ENCODE results near the gene ERFE. TPM values are rescaled to one million over a fixed set of nuclear protein-coding genes. Genes with fewer than 3 reads are reported as not detected.
A peak's percentile ranks its signal among the peaks of the same experiment; 100 is the strongest.

The ERFE gene
- total and polyA plus RNA-seq, 2 of the 13 experiments (the other 11 are each of a cell fraction or from before 2014, with no cell fraction given): 0.09 TPM; not detected in 1

GRCh38 chr2:238203094-238203972, 44.6 kb downstream of the ERFE start, which contains the start of gene ILKAP (continued):
- TF ChIP-seq TFDP2 (CRISPR knock-in tag; IDR thresholded peaks at IDR 0.05): peak; percentile 88
- TF ChIP-seq SKI (IDR thresholded peaks at IDR 0.05; ENCODE audit: partially characterized antibody): peak; percentile 60
- peak; percentile 74; the same call in 1 of the 2 replicates for TF ChIP-seq SALL2 (CRISPR knock-in tag; IDR thresholded peaks at IDR 0.05)
- TF ChIP-seq FOXP1 (IDR thresholded peaks at IDR 0.05): no peak
- no peak for TF ChIP-seq FOXP1 (CRISPR knock-in tag; IDR thresholded peaks at IDR 0.05)
- TF ChIP-seq MXD3 (CRISPR knock-in tag; IDR thresholded peaks at IDR 0.05): 0 out of 2 replicates have a peak, but pooled peaks have one; percentile 15
- 0 out of 2 replicates have a peak, but pooled peaks have one; percentile 33 for TF ChIP-seq TFE3 (CRISPR knock-in tag; IDR thresholded peaks at IDR 0.05)
- TF ChIP-seq RORA (CRISPR knock-in tag; IDR thresholded peaks at IDR 0.05): no peak
- peak; percentile 75; the same call in 1 of the 2 replicates for TF ChIP-seq REPIN1 (CRISPR knock-in tag; IDR thresholded peaks at IDR 0.05; ENCODE audit: borderline replicate concordance, low read depth)
- TF ChIP-seq FOXK1 (CRISPR knock-in tag; IDR thresholded peaks at IDR 0.05; ENCODE audit: borderline replicate concordance, low read depth): no peak
- TF ChIP-seq ZMYM4 (CRISPR knock-in tag; IDR thresholded peaks at IDR 0.05): 0 out of 2 replicates have a peak, but pooled peaks have one; percentile 56
- 0 out of 2 replicates have a peak, but pooled peaks have one; percentile 67 for TF ChIP-seq MTERF4 (CRISPR knock-in tag; IDR thresholded peaks at IDR 0.05)
- no peak for TF ChIP-seq ZNF121 (CRISPR knock-in tag; IDR thresholded peaks at IDR 0.05)
- TF ChIP-seq POLR2AphosphoS5 (IDR thresholded peaks at IDR 0.05; ENCODE audit: low read depth, low read length): peak; percentile 76
- no peak for TF ChIP-seq PAF1 (CRISPR knock-in tag; IDR thresholded peaks at IDR 0.05)
- TF ChIP-seq ZIK1 (CRISPR knock-in tag; IDR thresholded peaks at IDR 0.05; ENCODE audit: borderline replicate concordance, low read depth): peak; percentile 73; the same call in 1 of the 2 replicates
- no peak for TF ChIP-seq SCMH1 (CRISPR knock-in tag; IDR thresholded peaks at IDR 0.05; ENCODE audit: borderline replicate concordance)
- TF ChIP-seq ZNF136 (CRISPR knock-in tag; IDR thresholded peaks at IDR 0.05; ENCODE audit: low read depth): no peak
- no peak for TF ChIP-seq LCORL (IDR thresholded peaks at IDR 0.05)
- TF ChIP-seq LCORL (CRISPR knock-in tag; IDR thresholded peaks at IDR 0.05): no peak
- TF ChIP-seq HES4 (CRISPR knock-in tag; IDR thresholded peaks at IDR 0.05; ENCODE audit: borderline replicate concordance): peak; percentile 58; the same call in 1 of the 2 replicates
- TF ChIP-seq ZNF546 (CRISPR knock-in tag; conservative IDR thresholded peaks at IDR 0.05): no peak
- peak; percentile 86 for TF ChIP-seq PHF8 (CRISPR knock-in tag; IDR thresholded peaks at IDR 0.05)
- no peak for TF ChIP-seq ARID2 (CRISPR knock-in tag; IDR thresholded peaks at IDR 0.05; ENCODE audit: borderline replicate concordance)
- peak; percentile 89 for TF ChIP-seq RBFOX2 (IDR thresholded peaks at IDR 0.05; ENCODE audit: low read depth, low read length)
- TF ChIP-seq ZNF205 (CRISPR knock-in tag; IDR thresholded peaks at IDR 0.05): peak; percentile 62; the same call in 1 of the 2 replicates
- TF ChIP-seq ZFAT (CRISPR knock-in tag; conservative IDR thresholded peaks at IDR 0.05): peak; percentile 29; the same call in 1 of the 2 replicates
- TF ChIP-seq ZNF547 (CRISPR knock-in tag; IDR thresholded peaks at IDR 0.05): peak; percentile 42; the same call in 1 of the 2 replicates

All from HepG2 (cell line).